HG02763 (cell line): Measurements from ENCODE around the gene TMEM121B.

Experiments
- ATAC-seq: cut with Tn5 transposase; IDR thresholded peaks from one replicate; pipeline ENCODE4 v1.9.1; 2021; ENCODE audit warnings: mild to moderate bottlenecking, moderate library complexity; ENCODE audit not compliant: unreplicated experiment

TMEM121B gene

DNA sequence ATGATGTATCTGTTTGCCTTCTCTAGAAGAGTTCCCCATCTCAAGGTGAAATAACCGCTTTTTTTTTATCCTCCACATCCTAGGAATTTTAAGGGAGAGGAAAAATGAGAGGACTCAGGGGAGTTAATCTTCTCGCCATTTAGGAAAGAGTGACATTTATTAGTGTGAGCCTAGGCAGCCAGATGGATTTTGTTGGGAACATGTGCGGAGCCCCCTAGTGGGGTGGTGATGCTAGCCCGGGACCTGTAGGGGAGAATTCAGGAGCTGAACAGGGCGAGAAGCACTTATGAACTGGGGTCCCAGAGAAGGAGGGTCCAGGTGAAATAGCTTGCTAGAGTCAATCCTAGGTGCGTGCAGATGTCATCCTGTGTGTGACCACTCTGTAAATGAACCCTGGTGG lies 25.6 kb downstream of the TMEM121B start:
- ATAC-seq = no peak

DNA sequence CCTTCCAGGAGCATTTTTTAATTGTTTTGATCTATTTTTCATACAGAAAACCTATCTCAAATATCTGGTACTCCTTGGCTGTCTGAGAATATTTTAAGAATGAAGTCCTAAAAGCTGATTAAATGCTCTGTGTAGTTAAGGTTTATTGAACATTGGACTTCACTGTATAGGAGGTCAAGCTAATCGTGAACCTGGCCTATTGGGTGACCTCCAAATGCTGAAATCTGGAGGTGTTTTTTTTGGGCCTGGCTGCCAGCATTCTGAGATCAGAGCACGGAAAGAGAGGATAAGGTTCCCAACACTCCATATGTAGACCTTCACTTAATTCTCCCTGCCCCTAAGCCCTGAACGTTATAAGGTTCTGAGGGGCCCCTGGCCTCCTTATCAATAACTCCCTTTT lies 28.1 kb downstream of the TMEM121B start:
- no peak for ATAC-seq

DNA sequence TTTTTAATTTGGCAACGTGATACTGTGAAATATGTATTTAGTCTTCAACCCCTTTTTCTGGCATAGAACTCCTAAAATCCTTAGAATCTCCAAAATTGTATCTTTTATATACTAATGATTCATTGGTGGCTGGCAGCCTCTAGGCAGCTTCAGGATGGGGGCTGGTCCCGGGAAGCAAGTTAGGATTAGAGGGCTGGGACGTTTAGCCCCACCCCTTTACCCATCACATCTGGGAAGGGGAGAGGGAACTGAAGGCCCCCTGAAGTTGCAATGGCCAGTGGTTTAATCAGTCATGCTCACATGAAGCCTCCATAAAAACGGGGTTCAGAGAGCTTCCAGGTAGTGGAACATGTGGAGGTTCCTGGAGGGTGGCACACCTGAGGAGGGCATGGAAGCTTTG lies 29.3 kb downstream of the TMEM121B start:
- no peak for ATAC-seq

DNA sequence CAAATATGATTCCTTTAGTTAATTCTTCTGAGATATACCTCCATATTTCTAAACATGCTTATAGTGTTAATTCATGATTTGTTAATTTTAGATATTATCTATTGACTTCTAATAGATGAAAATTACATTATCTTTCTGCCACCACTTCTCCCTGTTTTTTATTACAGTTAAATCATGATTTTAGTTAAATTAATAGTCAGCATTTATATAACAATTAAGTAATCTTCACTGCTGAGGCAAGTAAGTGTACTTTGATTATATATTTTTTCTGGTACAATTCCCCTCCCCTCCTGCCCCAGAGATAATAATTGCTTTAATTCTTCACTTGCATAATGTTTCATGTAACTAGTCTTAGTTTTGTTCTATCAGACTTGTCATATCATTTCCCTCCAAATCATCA lies 30.6 kb downstream of the TMEM121B start:
- no peak for ATAC-seq

DNA sequence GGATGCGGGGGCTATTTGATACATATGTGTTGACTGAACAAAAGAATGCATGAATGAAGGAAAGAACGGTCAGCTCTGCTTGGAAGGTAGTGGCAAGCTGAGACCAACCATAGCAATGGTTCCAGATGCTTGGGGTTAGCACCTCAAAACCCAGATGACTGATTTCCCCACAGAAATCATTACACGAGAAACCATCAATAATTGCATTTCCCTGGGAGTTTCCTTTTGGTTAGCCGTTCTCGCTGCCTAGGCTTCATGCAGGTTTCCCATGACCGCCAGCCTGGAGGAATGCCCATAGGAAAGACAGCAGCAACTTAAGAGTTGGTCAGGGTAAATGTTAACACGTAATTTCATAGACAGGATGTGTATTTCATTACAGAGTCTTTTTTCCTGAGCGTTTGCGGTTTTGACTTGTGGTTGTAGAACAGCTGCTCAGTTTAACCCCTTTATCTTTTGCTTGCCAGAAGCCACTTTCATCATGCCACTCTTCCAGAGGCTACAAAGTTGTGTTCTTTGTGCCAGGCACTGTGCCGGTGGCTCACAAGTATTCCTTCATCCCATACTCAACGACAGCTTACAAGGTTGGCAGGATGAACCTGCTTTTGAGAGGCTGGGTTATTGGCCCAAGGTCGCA lies 33.5 kb downstream of the TMEM121B start:
- peak; percentile 39 for ATAC-seq

DNA sequence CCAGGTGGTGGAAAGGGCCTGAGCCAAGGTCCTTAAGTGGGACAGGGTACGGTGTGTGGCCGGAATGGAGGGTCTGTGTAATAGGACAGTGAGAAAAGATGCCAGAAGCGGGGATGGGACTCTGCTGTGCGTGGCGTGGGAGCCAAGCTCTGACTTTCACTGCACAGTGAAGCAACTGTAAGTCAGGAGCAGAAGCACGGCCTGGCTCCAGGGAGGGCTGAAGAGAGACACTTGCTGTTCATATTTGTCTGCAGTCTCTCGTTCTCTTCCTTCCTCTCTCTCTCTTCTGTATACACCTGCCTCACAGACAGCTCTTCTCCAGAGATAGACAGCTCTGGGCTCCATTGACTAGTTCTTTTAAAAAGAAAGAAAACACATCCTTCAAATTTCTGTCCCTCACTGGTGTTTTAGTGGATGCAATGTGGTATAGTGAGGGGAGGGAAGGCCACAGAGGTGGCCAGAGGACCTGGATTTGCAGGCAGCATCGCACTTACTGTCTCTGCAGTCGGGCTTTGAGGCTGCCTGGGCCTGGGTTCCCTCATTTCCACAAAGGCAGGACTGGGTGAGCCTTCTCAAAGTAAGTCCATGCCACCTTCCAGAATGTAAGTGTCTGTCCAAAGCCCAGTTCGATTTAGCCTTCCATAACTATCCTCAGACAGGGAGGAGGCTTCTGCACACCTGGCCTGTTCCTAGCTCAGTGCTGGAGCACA lies 34.2 kb downstream of the TMEM121B start:
- no peak for ATAC-seq

DNA sequence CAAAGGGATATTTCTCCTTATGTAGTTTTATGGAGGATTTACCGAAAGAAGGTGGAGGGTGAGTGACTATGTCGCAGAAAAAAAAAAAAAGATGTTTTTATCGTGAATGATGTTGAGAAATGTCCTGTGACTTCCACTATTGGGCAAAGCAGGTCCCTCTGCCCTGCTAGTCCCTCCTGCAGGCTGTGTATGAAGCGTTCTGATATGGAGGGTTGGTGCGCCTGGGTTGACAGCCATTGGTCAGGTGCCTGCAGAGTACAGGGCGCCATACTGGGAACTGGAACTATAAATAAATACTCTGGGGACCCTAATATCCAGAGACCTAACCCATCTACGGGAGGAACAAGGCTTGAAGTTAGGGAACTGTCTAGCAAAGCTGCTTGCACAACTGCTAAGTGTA lies 34.9 kb downstream of the TMEM121B start:
- no peak for ATAC-seq

DNA sequence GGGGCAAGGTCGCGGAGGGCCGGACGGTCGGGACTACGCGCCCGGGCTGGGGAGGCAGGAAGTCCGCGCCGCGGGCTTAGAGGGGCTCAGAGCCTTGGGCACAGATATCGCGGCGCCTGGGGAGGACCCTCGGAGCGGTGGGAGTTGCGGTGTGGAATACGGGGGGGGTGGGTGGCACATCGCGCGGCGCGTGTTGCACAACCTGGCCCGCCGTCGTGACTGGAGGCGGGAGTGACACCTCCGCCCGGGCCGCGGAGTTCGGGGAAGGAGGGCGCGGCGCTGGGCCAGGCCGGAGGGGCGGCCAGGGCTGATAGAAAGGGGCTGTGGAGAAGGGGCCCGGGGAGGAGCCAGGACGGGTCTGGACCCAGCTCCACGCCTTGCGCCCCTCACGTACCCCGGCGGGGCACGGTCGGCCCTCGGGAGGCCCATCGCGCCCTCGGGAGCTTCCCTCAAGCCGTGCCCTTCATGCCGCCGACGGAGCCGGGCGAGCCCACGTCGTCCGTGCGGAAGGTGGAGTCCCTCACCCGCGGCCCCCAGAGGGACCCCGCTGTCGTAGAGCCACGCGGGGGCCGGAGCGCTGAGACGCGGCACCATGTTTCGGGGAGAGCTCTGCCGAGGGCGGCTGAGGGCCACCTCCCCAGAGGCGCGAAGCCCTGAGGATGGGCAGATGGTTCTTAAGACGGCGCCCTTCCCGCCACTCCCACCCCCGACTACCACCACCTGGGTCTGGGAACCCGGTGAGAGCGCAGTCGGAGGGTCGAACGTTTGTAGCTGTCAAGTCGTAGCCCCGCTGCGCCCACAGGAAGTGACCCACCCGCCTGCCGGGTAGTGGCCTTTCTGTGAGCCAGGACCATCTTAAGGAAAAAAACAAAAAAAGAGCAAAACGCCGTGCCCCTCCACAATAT lies 35.6 kb downstream of the TMEM121B start:
- ATAC-seq = no peak

DNA sequence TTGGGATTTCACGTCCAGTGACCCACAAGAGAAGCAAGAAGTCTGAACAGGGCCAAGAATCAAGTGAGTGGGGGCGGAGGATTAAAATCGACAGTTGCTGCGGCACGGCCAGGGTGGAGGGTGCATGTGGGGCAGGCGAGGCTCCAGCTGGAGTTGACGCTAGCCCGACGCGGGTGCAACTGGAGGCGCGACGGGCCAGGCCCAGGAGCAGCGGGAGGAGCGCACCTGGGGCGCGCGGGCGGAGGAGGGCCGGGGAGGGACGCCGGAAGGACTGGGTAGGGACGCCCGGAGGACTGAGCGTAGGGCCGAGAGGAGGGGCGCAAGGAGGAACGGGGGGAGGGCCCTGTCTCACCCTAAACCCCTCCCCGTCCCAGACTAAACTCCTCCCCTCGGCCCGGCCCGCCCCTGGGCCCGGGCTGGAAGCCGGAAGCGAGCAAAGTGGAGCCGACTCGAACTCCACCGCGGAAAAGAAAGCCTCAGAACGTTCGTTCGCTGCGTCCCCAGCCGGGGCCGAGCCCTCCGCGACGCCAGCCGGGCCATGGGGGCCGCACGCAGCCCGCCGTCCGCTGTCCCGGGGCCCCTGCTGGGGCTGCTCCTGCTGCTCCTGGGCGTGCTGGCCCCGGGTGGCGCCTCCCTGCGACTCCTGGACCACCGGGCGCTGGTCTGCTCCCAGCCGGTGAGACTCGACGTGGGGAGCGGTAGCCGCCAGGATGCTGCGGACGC lies 36.4 kb downstream of the TMEM121B start, which contains the start of gene IL17RA:
Gene IL17RA, plus strand, starts transcription at position 447 of the 723 bp plus-strand sequence. Its CDS starts 92 bp downstream, at position 539.
- peak; percentile 90 for ATAC-seq

DNA sequence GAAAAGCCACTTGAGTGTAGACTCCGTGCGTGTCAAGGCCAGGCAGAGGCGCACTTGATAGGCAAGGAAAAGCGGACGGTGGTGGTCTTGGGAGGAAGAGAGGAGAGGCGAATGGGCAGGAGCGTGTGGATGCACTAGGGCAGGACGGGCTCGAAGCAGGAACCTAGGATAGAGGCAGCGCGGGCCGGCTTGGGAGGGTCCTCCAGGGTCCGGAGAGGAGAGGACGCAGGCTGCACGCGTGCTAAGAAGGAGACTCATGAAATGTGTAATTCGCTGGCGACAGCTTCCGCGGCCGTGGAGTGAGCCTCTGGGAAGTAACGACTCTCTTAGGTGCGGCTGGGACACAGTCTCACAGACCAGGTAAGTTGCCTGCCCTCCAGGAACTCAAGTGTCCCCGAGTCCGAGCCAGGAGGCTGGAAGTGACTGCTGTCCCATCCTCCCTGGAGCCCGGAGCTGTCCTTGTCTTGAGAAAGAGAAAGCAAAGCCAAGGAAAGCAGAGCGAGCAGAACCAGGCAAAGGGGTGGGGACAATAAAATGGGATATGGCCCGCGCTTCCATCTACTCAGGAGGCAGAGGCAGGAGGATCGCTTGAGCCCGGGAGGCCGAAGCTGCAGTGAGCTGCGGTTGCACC lies 37.2 kb downstream of the TMEM121B start:
- no peak for ATAC-seq

DNA sequence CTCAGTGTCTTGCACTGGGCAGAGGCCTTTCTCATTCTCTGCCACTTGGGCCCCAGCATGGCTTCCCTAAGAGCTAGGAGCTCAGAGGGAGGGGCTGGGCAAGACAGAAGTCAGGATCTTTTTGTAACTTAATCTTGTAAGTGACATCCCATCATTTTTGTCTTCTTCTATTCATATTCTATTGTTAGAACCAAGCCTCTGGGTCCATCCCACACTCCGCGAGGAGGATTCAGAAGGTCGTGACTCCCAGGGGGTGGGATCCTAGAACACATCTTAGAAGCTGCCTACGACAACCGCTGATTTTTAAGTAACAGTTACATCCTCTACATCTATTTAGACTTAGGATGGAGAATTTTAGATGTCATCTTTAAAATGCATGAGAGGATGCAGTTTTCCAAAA lies 37.9 kb downstream of the TMEM121B start:
- no peak for ATAC-seq

DNA sequence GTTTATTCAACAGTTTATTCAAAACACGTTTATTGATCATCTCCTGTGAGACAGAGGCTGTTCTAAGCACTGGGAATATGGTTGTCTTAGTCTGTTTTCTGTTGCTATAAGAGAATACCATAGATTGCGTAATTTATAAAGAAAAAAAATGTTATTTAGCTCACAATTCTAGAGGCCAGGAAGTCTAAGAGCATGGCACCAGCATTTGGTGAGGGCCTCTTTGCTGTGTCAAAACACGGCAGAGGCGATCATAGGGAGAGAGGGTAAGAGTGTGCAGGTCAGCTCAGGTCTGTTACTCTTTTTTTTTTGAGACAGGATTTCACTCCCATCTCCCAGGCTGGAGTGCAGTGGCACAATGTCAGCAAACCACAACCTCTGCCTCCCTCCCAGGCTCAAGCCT lies 41.6 kb downstream of the TMEM121B start:
- ATAC-seq = no peak

DNA sequence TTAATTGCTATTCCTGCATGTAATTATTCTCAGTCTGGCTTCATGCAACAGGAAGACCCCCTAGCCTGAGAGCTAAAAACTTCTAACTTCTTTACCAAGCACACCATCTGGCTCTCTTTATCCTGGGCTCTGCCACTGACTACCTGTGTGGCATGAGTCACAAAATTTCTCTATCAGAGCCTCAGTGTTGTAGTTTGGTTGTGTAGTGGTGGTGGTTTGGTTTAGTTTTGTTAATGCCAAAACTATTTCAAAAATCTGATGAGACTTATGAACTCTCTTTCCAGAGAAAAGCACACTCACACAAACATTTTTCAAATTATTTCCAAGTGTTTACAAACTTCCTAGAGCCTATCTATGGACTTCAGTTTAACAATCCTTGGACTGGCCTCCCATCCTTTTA lies 43.9 kb downstream of the TMEM121B start:
- ATAC-seq = no peak

DNA sequence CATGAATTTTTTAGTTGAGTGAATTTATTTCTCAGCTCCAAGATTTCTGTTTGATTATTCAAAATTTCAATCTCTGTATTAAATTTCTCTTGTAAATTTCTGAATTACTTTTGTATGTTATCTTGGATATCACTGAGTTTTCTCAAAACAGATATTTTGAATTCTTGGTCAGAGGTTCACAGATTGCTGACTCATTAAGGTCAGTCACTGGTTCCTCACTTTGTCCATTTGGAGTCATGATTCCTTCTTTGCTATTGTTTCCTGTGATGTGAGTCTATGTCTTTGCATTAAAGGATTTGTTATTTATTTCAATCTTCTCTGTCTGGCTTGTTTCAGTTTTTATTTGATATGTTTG lies 46.5 kb downstream of the TMEM121B start:
- ATAC-seq = no peak

DNA sequence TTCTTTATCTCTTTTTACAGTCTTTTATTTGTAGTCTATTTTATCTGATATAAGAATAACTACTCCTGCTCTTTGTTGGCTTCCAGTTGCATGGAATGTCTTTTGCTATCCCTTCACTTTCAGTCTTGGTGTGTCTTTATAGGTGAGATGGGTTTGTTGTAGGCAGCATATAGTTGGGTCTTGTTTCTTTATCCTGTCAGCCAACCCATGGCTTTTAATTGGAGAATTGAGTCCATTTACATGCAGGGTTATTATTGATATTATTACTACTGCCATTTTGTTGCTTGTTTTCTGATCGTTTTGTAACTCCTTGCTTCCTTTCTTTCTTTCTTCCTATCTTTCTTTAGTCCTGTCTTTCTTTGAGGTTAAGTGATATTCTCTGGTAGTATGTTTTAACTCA lies 48.3 kb downstream of the TMEM121B start:
- no peak for ATAC-seq
